Smooth muscle cell (in vitro differentiated cells): Measurements from ENCODE around the gene CLCN5. TPM values are rescaled to one million over a fixed set of nuclear protein-coding genes. Genes with fewer than 3 reads are reported as not detected.

Source experiments
- DNase-seq: peaks from one replicate; lab custom pipeline; 2025; ENCODE audit not compliant: unreplicated experiment; lab: John Stamatoyannopoulos, UW
- H2AFZ ChIP-seq: fragments of 200-600 bp; sonication (generic); 2 replicates; pipeline ENCODE4 v1.6.0; 2016; ENCODE audit warnings: antibody characterized with exemption, low read depth, mild to moderate bottlenecking
- H3F3A ChIP-seq: fragments of 200-600 bp; sonication (generic); 2 replicates; pipeline ENCODE4 v1.6.0; 2017; ENCODE audit warnings: antibody characterized with exemption, low read depth
- H3K27ac ChIP-seq: fragments of 200-600 bp; sonication (generic); 2 replicates; pipeline ENCODE4 v1.5.1; 2016; ENCODE audit warnings: low read depth, mild to moderate bottlenecking
- H3K27me3 ChIP-seq: fragments of 200-600 bp; sonication (generic); 2 replicates; pipeline ENCODE4 v1.6.1; 2016; ENCODE audit warnings: low read depth, mild to moderate bottlenecking
- H3K36me3 ChIP-seq: fragments of 200-600 bp; sonication (generic); 2 replicates; pipeline ENCODE4 v1.5.1; 2016; ENCODE audit warnings: low read depth
- H3K4me1 ChIP-seq: fragments of 200-600 bp; sonication (generic); 2 replicates; pipeline ENCODE4 v1.5.1; 2016; ENCODE audit warnings: low read depth
- H3K4me2 ChIP-seq: fragments of 200-600 bp; sonication (generic); 2 replicates; pipeline ENCODE4 v1.6.0; 2016; ENCODE audit warnings: mild to moderate bottlenecking
- H3K4me3 ChIP-seq: fragments of 200-600 bp; sonication (generic); 2 replicates; pipeline ENCODE4 v1.5.1; 2016; ENCODE audit warnings: mild to moderate bottlenecking
- H3K79me2 ChIP-seq: fragments of 200-600 bp; sonication (generic); 2 replicates; pipeline ENCODE4 v1.6.0; 2016; ENCODE audit warnings: low read depth, mild to moderate bottlenecking
- H3K9ac ChIP-seq: fragments of 200-600 bp; sonication (generic); 2 replicates; pipeline ENCODE4 v1.6.0; 2016; ENCODE audit warnings: low read depth
- H3K9me3 ChIP-seq: fragments of 200-600 bp; sonication (generic); replicated peaks from 2 replicates; pipeline ENCODE4 v1.5.1; 2016; ENCODE audit warnings: low read depth
- H4K20me1 ChIP-seq: fragments of 200-600 bp; sonication (generic); 2 replicates; pipeline ENCODE4 v1.6.0; 2016; ENCODE audit warnings: low read depth
- CTCF ChIP-seq: fragments of 200-600 bp; sonication (generic); IDR thresholded peaks from 2 replicates; pipeline ENCODE4 v1.5.1; 2017; ENCODE audit warnings: borderline replicate concordance, mild to moderate bottlenecking, antibody characterized with exemption; ENCODE audit not compliant: insufficient read depth, poor library complexity, severe bottlenecking
- WGBS: methylation state at CpG from one replicate; pipeline ENCODE4 v1.1.7; 2016; ENCODE audit warnings: low lambda C conversion rate; 5-methylcytosine and 5-hydroxymethylcytosine counted together
- polyA plus RNA-seq: library from polyadenylated mRNA; unstranded; fragments of >200 nt; fragmentation: Nextera tagmentation; extraction: Ambion mirVana; gene quantifications from 2 replicates; pipeline ENCODE4 v1.2.1, GENCODE V29; 2016
- total RNA-seq: library from RNA; depleted of rRNA; stranded (reverse); fragments of >200 nt; gene quantifications from 2 replicates; pipeline ENCODE4 v1.2.3, GENCODE V29; 2014

Gene CLCN5
- total and polyA plus RNA-seq, 2 experiments from 2014 or later, result 1.7 to 7.1 TPM

GRCh38 chrX:49977319-49978090, 55.1 kb downstream of the CLCN5 start:
- Histone ChIP-seq H3K4me3 (no peak overlapping the region), H3K36me3 (no peaks in the 10 kb centered on the region), H3K4me2 (no peak overlapping the region), H3K9ac (no peak overlapping the region), H2AFZ (no peak overlapping the region), H3K9me3 (no peaks in the 10 kb centered on the region), H3K4me1 (no peaks in the 10 kb centered on the region), H3K79me2 (no peaks in the 10 kb centered on the region), H4K20me1 (no peaks in the 10 kb centered on the region), H3K27ac (no peak overlapping the region), H3F3A (no peaks in the 10 kb centered on the region), H3K27me3 (no peaks in the 10 kb centered on the region)
- WGBS, result 48% methylated on average over 9 of the region's 9 CpGs
- DNase-seq, result no peak
- TF ChIP-seq CTCF, result no peak

GRCh38 chrX:49978176-49978575, 55.8 kb downstream of the CLCN5 start:
- WGBS, result 37% methylated on average over 2 of the region's 2 CpGs

GRCh38 chrX:49986058-49986457, 63.7 kb downstream of the CLCN5 start:
- Histone ChIP-seq H3K4me1 (no peaks in the 10 kb centered on the region), H3K9ac (no peak overlapping the region), H3K79me2 (no peaks in the 10 kb centered on the region), H2AFZ (no peak overlapping the region), H3K27me3 (no peaks in the 10 kb centered on the region), H4K20me1 (no peaks in the 10 kb centered on the region), H3K9me3 (peaks cover 5% of the 10 kb centered on the region), H3K4me2 (no peak overlapping the region), H3K27ac (no peak overlapping the region), H3K4me3 (no peak overlapping the region), H3F3A (no peaks in the 10 kb centered on the region), H3K36me3 (no peaks in the 10 kb centered on the region)
- no peak for DNase-seq
- TF ChIP-seq CTCF, result no peak
- WGBS, result 61% methylated on average over 3 of the region's 3 CpGs

More at GRCh38 chrX:49978176-49978575, 55.8 kb downstream of the CLCN5 start:
- Histone ChIP-seq H3F3A (no peaks in the 10 kb centered on the region), H3K4me3 (no peak overlapping the region), H4K20me1 (no peaks in the 10 kb centered on the region), H3K36me3 (no peaks in the 10 kb centered on the region), H3K27me3 (no peaks in the 10 kb centered on the region), H3K4me1 (no peaks in the 10 kb centered on the region), H3K79me2 (no peaks in the 10 kb centered on the region), H3K27ac (no peak overlapping the region), H3K9me3 (no peaks in the 10 kb centered on the region), H3K4me2 (no peak overlapping the region), H3K9ac (no peak overlapping the region), H2AFZ (no peak overlapping the region)
- no peak for DNase-seq
- TF ChIP-seq CTCF, result no peak

- Histone ChIP-seq H3K79me2 (no peaks in the 10 kb centered on the region), H3K36me3 (no peaks in the 10 kb centered on the region), H3F3A (no peaks in the 10 kb centered on the region), H4K20me1 (no peaks in the 10 kb centered on the region), H3K4me3 (no peak overlapping the region), H2AFZ (no peak overlapping the region), H3K27ac (no peak overlapping the region), H3K27me3 (no peaks in the 10 kb centered on the region), H3K4me2 (no peak overlapping the region), H3K4me1 (no peaks in the 10 kb centered on the region), H3K9ac (no peak overlapping the region), H3K9me3 (peaks cover 5% of the 10 kb centered on the region)
- no peak for DNase-seq
- WGBS, result 65% methylated on average over 2 of the region's 2 CpGs
- TF ChIP-seq CTCF, result no peak
Measured at GRCh38 chrX:49987651-49988050, 65.3 kb downstream of the CLCN5 start.
